ENCODE results near the gene CCDC192.

Gene CCDC192

DNA sequence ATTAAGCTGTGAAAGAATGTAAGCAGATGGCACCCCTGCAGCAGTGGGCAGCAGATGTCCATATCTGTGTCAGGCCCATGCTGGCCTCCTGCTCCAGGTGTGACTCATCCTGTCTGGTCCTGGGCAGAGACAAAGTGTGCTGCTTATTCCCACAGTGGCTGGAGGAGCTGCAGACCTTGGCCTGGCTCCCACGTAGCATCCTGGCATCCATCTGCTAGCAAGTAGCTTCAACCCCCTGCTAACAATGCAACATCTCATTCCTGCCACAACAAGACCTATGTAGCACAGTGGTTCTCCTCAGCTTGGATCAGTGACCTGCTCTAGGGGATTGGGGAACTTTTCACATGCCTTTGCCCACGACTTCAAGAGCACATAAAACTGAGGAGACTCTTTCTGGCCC, 254.0 kb downstream of the CCDC192 start:
- Histone ChIP-seq H3K27ac (ENCODE audit: low read length) (no peak overlapping the region), H3K27me3 (ENCODE audit: control insufficient read depth, insufficient read depth, low read length) (no peaks in the 10 kb centered on the region), H3K9ac (ENCODE audit: low read length) (no peak overlapping the region), H3K4me3 (ENCODE audit: low read length) (no peak overlapping the region), H3K4me1 (ENCODE audit: control insufficient read depth, low read depth, low read length) (peaks cover 10% of the 10 kb centered on the region), H3K9me3 (ENCODE audit: control insufficient read depth, low read depth, low read length) (no peaks in the 10 kb centered on the region), H3K36me3 (ENCODE audit: control insufficient read depth, low read depth, low read length) (no peaks in the 10 kb centered on the region)

DNA sequence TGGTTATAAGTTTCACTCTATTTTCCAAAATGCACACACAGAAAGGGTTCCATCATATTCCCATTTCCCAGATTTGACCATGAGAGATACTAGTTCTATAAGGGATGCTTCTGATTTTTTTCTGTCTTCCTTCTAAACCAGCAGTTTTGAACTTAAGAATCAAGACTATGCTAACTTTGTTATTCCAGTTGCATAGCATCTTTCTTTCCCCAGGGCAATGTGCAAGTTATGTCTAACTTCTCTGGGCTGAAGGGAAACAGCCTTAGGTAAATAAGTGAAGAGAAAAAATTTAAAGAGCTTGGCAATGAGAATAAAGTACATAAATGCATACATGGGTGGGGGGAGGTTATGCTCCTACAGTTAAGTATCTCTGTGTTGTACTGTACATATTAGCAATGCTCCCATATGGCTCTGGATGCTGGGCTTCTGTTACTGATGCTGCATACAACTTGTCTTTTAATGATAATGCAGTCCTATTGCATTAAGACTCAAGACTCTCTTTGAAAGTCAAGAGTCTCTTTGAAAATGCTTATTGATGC, 254.6 kb downstream of the CCDC192 start:
- Histone ChIP-seq H3K4me3 (ENCODE audit: low read length) (no peak overlapping the region), H3K9ac (ENCODE audit: low read length) (no peak overlapping the region), H3K36me3 (ENCODE audit: control insufficient read depth, low read depth, low read length) (no peaks in the 10 kb centered on the region), H3K27me3 (ENCODE audit: control insufficient read depth, insufficient read depth, low read length) (no peaks in the 10 kb centered on the region), H3K27ac (ENCODE audit: low read length) (no peak overlapping the region), H3K9me3 (ENCODE audit: control insufficient read depth, low read depth, low read length) (no peaks in the 10 kb centered on the region), H3K4me1 (ENCODE audit: control insufficient read depth, low read depth, low read length) (peaks cover 10% of the 10 kb centered on the region)

DNA sequence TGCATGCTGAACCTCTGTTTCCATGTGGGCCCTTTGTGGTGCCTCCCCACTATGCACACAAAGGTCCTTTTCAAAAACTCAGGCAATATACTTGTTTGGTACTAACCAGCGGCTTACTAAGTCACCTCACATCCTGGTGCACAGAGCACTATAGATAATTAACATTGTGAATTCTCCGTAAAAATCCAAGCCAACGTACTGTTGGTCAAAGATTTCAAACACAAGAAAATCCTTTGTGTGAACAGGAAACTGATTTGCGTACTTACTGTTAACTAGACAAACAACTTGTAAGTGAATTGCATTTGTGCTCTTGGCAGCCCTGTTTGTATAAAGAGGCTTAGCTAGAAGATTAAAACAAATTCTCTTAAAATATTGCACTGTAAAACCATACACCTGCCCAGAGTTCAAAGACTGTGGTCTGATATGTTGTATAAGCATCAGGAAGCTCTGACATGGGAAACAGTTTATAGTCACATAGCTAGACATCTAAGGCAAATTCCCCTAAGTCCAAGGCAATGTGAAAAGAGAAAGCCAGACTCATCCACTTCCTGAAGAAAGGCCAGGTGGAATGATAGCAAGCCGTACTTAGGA, 255.3 kb downstream of the CCDC192 start:
- Histone ChIP-seq H3K9me3 (ENCODE audit: control insufficient read depth, low read depth, low read length) (no peaks in the 10 kb centered on the region), H3K27me3 (ENCODE audit: control insufficient read depth, insufficient read depth, low read length) (no peaks in the 10 kb centered on the region), H3K4me1 (ENCODE audit: control insufficient read depth, low read depth, low read length) (peaks cover 10% of the 10 kb centered on the region), H3K27ac (ENCODE audit: low read length) (no peak overlapping the region), H3K36me3 (ENCODE audit: control insufficient read depth, low read depth, low read length) (no peaks in the 10 kb centered on the region), H3K4me3 (ENCODE audit: low read length) (no peak overlapping the region), H3K9ac (ENCODE audit: low read length) (no peak overlapping the region)

DNA sequence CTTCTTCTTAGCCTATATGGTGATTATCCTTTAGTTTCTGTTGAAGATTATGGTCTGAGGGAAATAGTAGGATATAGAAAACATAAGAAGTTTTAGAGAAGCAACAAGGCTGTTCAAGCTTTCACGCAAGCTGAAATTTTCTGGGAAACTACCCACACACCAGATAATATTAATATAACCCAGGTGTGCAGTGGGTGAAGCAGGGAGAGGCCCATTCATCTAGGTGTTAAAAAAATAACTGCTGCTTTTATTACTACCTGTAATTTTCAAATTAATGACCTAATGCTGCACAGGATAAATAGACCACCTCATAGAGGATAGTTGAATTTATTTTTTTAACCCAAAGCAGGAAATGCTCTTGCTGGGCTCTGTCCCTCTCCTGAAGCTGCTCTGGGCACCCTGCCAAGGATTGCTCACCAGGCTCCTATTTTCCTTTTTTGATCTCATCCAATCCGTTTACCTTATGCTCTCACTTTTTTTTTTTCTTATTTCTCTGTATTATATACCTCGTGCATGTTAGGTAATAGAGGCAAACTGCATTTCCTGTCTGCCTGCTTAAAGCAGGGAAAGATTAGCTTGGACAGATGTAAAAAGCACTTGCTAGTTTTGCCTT, 256.1 kb downstream of the CCDC192 start:
- Histone ChIP-seq H3K9me3 (ENCODE audit: control insufficient read depth, low read depth, low read length) (no peaks in the 10 kb centered on the region), H3K4me3 (ENCODE audit: low read length) (no peak overlapping the region), H3K9ac (ENCODE audit: low read length) (no peak overlapping the region), H3K36me3 (ENCODE audit: control insufficient read depth, low read depth, low read length) (no peaks in the 10 kb centered on the region), H3K4me1 (ENCODE audit: control insufficient read depth, low read depth, low read length) (peaks cover 10% of the 10 kb centered on the region), H3K27ac (ENCODE audit: low read length) (no peak overlapping the region), H3K27me3 (ENCODE audit: control insufficient read depth, insufficient read depth, low read length) (no peaks in the 10 kb centered on the region)

DNA sequence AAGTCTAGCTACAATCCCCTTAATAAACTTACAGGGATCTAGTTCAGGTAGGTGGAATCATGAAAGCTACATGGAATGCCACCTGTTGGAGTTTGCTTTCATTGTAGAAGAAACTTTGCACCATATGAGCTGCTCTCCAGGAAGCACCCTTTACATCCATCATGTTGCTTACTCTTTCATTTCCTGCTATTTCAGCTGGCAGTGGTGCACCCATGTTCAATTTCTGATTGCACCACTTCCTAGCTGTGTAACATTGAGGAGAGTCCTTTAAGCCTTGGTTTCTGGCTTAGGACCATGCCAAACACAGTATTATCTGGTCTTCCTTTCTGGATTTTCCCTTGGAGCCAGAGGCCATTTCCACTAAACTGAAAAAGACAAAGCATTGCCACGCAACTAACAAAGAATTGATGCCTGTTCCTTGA, 257.1 kb downstream of the CCDC192 start:
- Histone ChIP-seq H3K9me3 (ENCODE audit: control insufficient read depth, low read depth, low read length) (no peaks in the 10 kb centered on the region), H3K27ac (ENCODE audit: low read length) (no peak overlapping the region), H3K9ac (ENCODE audit: low read length) (no peak overlapping the region), H3K36me3 (ENCODE audit: control insufficient read depth, low read depth, low read length) (no peaks in the 10 kb centered on the region), H3K4me3 (ENCODE audit: low read length) (no peak overlapping the region), H3K4me1 (ENCODE audit: control insufficient read depth, low read depth, low read length) (peaks cover 10% of the 10 kb centered on the region), H3K27me3 (ENCODE audit: control insufficient read depth, insufficient read depth, low read length) (no peaks in the 10 kb centered on the region)

DNA sequence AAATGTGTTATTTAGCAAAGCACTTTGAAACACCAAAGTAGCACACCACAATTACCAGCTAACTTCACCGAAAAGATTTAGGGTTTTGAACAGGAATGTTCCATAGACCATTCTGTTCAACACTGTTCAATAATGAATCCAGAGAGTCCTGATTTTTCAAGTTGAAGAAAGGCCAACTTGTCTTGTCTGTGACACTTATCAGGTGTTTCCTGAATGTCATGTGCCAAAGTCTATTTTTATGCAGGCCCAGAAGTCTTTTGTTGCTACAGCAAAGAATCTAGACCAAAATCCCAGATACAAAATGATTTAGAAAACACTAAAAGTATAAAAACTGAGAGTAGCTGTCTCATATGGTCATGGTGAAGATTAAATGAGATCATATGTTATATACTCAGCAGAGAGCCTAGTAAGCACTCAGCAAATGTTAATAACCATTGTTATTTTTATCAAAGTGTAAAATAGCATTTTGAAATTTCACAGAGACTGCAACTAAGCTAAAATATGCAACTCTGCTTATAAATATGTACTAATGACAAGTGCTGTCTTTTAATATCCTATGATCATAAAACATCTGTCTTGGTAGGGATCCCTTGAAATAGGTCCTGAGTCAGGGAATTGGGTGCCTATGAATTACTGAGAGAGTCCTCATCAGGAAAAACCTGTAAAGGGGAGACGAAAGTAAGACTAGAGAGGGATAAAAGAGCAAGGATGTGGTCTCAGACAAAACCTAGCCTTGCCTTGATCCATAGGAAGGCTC, 258.0 kb downstream of the CCDC192 start:
- Histone ChIP-seq H3K4me3 (ENCODE audit: low read length) (no peak overlapping the region), H3K4me1 (ENCODE audit: control insufficient read depth, low read depth, low read length) (peaks cover 10% of the 10 kb centered on the region), H3K27me3 (ENCODE audit: control insufficient read depth, insufficient read depth, low read length) (no peaks in the 10 kb centered on the region), H3K9ac (ENCODE audit: low read length) (no peak overlapping the region), H3K27ac (ENCODE audit: low read length) (no peak overlapping the region), H3K9me3 (ENCODE audit: control insufficient read depth, low read depth, low read length) (no peaks in the 10 kb centered on the region), H3K36me3 (ENCODE audit: control insufficient read depth, low read depth, low read length) (no peaks in the 10 kb centered on the region)

DNA sequence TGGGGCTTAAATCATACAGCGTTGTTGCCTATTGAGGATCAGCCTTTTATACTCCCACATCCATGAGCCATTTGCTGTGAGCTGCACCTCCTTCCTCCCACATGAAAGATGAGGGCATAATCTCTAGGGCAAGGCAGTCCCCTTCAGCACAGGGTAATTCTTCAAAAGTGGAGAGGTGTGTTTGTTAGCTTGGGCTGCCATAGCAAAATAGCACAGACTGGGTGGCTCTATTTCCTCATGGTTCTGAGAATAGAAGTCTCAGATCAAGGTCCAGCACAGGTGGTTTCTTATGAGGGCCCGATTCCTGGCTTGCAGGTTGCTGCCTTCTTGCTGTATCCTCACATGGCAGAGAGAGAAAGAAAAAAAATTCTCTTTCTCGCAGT, 258.6 kb downstream of the CCDC192 start:
- Histone ChIP-seq H3K27ac (ENCODE audit: low read length) (no peak overlapping the region), H3K4me1 (ENCODE audit: control insufficient read depth, low read depth, low read length) (peaks cover 10% of the 10 kb centered on the region), H3K9ac (ENCODE audit: low read length) (no peak overlapping the region), H3K9me3 (ENCODE audit: control insufficient read depth, low read depth, low read length) (no peaks in the 10 kb centered on the region), H3K4me3 (ENCODE audit: low read length) (no peak overlapping the region), H3K36me3 (ENCODE audit: control insufficient read depth, low read depth, low read length) (no peaks in the 10 kb centered on the region), H3K27me3 (ENCODE audit: control insufficient read depth, insufficient read depth, low read length) (no peaks in the 10 kb centered on the region)

DNA sequence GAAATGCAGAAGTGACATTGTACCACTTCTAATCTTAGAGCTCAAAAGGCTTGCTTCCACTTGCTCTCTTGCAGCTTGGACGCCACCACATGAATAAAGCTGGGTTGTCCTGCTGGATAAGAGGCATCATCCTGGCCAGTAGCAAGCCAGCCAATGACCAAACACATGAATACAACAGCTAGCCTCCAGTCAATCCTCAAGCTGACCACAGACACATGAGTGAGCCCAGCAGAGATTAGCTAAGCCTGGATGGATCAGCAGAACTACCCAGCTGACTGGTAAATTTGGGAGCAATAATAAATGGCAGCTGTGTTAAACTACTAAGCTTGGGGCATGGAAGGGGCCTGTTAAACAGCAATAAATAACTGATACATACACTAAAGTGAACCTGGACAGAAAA, 259.3 kb downstream of the CCDC192 start:
- H3K27ac ChIP-seq (ENCODE audit: low read length) = no peak overlapping the region

DNA sequence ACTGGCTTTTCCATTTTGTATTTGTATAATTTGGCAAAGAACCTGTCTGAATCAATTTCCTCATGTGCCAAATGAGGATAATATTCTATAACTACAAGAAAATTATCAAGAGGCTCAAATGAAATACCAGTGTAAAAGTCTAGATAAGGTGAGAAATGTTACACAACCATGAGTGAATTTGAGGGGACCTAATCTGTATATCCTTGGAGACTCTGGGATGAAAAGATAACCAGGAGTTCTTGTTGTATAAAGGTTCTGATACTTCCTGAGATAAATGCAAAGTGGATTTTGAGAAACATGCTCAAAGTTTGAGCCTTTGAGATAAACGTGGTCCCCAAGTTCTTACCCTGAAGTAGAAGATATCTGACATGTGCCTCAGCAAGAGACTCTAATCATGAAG, 260.0 kb downstream of the CCDC192 start:
- no peaks in the 10 kb centered on the region for H3K27me3 ChIP-seq (ENCODE audit: control insufficient read depth, insufficient read depth, low read length)
- H3K36me3 ChIP-seq (ENCODE audit: control insufficient read depth, low read depth, low read length) = no peaks in the 10 kb centered on the region
- H3K9me3 ChIP-seq (ENCODE audit: control insufficient read depth, low read depth, low read length) = no peaks in the 10 kb centered on the region
- H3K27ac ChIP-seq (ENCODE audit: low read length) = no peak overlapping the region
- peaks cover 5% of the 10 kb centered on the region for H3K4me1 ChIP-seq (ENCODE audit: control insufficient read depth, low read depth, low read length)
- no peak overlapping the region for H3K9ac ChIP-seq (ENCODE audit: low read length)
- H3K4me3 ChIP-seq (ENCODE audit: low read length) = no peak overlapping the region

More for the DNA sequence above, 259.3 kb downstream of the CCDC192 start:
- no peak overlapping the region for H3K9ac ChIP-seq (ENCODE audit: low read length)
- peaks cover 10% of the 10 kb centered on the region for H3K4me1 ChIP-seq (ENCODE audit: control insufficient read depth, low read depth, low read length)
- H3K27me3 ChIP-seq (ENCODE audit: control insufficient read depth, insufficient read depth, low read length) = no peaks in the 10 kb centered on the region
- H3K36me3 ChIP-seq (ENCODE audit: control insufficient read depth, low read depth, low read length) = no peaks in the 10 kb centered on the region
- H3K9me3 ChIP-seq (ENCODE audit: control insufficient read depth, low read depth, low read length) = no peaks in the 10 kb centered on the region
- no peak overlapping the region for H3K4me3 ChIP-seq (ENCODE audit: low read length)

DNA sequence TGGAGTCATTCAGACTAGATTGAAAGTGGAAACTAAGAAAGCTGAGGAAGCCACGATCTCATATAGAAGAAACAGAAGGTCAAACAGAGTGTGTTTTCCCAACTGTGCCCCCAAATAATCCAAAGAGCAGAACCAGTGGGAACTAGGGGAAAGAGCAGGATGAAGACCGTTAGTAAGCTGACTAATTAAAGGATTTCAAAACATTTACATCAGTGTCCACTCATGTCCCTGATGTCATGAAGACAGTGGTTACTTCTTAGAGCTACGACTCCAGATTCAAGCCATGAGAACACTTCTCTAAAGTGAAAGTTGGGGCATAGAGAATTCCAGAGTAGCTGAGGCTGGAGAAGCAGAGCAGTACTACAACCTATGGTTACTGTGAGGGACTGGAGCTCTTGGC, 260.7 kb downstream of the CCDC192 start:
- Histone ChIP-seq H3K9me3 (ENCODE audit: control insufficient read depth, low read depth, low read length) (no peaks in the 10 kb centered on the region), H3K27ac (ENCODE audit: low read length) (no peak overlapping the region), H3K27me3 (ENCODE audit: control insufficient read depth, insufficient read depth, low read length) (no peaks in the 10 kb centered on the region), H3K36me3 (ENCODE audit: control insufficient read depth, low read depth, low read length) (no peaks in the 10 kb centered on the region), H3K4me1 (ENCODE audit: control insufficient read depth, low read depth, low read length) (no peaks in the 10 kb centered on the region), H3K9ac (ENCODE audit: low read length) (no peak overlapping the region), H3K4me3 (ENCODE audit: low read length) (no peak overlapping the region)

DNA sequence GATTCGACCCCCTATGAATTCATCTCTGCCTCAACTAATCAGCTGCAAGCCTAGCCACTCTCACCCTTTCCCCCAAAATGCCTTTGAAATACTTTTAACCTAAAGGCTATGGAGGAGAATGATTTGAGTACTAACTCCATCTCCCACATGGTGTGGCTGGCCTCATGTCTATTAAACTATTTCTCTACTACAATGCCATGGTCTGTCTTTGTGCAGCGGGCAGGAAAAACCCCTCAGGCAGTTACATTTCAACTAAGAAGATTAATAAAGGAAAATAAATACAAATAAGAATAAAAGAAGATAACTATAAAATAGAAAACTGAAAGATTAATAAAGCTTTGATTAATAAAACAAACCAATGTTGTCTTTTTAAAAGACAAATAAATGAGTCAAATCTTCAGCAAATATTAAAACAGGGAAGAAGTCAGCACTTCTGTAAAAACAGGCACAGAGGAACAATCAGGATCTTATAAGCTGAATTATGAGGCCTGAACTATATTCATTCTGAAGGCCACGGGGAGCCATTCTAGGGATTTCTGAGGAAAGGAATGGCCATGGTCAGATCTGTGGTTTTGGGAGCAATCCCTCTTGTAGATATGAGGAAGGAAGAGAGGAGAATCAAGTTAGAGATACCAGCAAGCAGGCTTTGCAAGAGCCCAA, 264.3 kb downstream of the CCDC192 start:
- Histone ChIP-seq H3K9ac (ENCODE audit: low read length) (no peak overlapping the region), H3K4me1 (ENCODE audit: control insufficient read depth, low read depth, low read length) (no peaks in the 10 kb centered on the region), H3K27me3 (ENCODE audit: control insufficient read depth, insufficient read depth, low read length) (no peaks in the 10 kb centered on the region), H3K36me3 (ENCODE audit: control insufficient read depth, low read depth, low read length) (no peaks in the 10 kb centered on the region), H3K4me3 (ENCODE audit: low read length) (no peak overlapping the region), H3K27ac (ENCODE audit: low read length) (no peak overlapping the region), H3K9me3 (ENCODE audit: control insufficient read depth, low read depth, low read length) (no peaks in the 10 kb centered on the region)
